Amygdala (tissue), 56 donors: ENCODE data around the gene HHIPL1.

Experiments
- DNase-seq, 56 donors: peaks; one replicate each; lab custom pipeline; 2025; lab: John Stamatoyannopoulos, UW

The HHIPL1 gene

GRCh38 chr14:99725774-99726537, 81.0 kb downstream of the HHIPL1 start:
- DNase-seq = no peak

- DNase-seq = no peak
Measured at GRCh38 chr14:99726538-99727095, 81.7 kb downstream of the HHIPL1 start.

- DNase-seq = no peak
Measured at GRCh38 chr14:99727096-99727870, 82.4 kb downstream of the HHIPL1 start.

- DNase-seq = no peak
Measured at GRCh38 chr14:99728231-99728920, 83.4 kb downstream of the HHIPL1 start.

GRCh38 chr14:99728981-99729451, 84.1 kb downstream of the HHIPL1 start:
- no peak for DNase-seq
